ENCODE data around the gene ABCD2.
"Not testable (repeated sequence)": the region's sequence is repeated elsewhere in the genome, so short reads cannot be mapped to it uniquely, and the experiment has no call there.

The ABCD2 gene

DNA sequence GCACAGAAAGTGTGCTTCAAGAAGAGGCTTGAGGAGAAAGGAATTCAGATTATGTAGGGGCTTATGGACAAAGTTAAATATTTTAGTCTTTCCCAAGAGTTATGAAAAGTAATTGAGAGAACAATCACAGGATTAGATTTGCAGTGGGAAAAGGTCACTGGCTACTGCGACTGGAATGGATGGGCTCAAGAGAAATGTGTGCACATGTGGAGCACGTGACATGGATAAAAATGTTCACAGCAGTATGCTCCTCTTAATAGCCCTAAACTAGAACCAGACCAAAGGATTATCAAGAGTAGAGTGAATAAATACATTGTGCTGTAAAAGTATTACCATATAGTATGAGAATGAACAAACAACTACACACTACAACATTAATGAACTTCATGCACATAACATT is 78.1 kb downstream of the ABCD2 start:
- no peaks in the 10 kb centered on the region for H3K9me3 Mint-ChIP-seq
- no peak overlapping the region for H3K4me3 Mint-ChIP-seq
- no peaks in the 10 kb centered on the region for H3K27me3 Mint-ChIP-seq
- H3K4me1 Mint-ChIP-seq: no peaks in the 10 kb centered on the region
- H3K36me3 Mint-ChIP-seq: no peaks in the 10 kb centered on the region
- no peak for ATAC-seq (ENCODE audit: low read depth)
- DNase-seq (ENCODE audit: low spot score in 2 of 2): no peak
- no peak overlapping the region for H3K27ac Mint-ChIP-seq

DNA sequence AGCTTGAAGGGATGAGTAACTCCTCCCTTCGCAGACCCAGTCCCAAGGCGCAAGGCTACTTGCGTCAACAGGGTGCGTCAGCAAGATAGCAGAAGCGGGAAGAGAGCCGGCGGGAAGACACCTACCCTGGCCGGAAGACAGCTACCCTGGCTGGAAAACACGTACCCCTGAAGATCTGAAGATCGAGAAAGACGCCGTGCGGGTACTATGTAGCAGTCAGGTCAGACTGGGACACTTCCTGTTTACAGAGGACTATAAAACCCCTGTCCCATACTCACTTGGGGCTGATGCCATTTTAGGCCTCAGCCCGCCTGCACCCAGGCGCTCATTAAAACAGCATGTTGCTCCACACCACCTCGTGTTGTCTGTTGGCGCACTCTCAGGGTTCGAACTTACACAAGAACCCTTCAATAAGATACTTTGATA is 80.9 kb downstream of the ABCD2 start:
- Mint-ChIP-seq H3K9me3 (no peaks in the 10 kb centered on the region), H3K27ac (no peak overlapping the region), H3K4me1 (no peaks in the 10 kb centered on the region), H3K4me3 (no peak overlapping the region), H3K36me3 (no peaks in the 10 kb centered on the region), H3K27me3 (no peaks in the 10 kb centered on the region)
- DNase-seq (ENCODE audit: low spot score in 2 of 2) (no peak), ATAC-seq (ENCODE audit: low read depth) (no peak)

DNA sequence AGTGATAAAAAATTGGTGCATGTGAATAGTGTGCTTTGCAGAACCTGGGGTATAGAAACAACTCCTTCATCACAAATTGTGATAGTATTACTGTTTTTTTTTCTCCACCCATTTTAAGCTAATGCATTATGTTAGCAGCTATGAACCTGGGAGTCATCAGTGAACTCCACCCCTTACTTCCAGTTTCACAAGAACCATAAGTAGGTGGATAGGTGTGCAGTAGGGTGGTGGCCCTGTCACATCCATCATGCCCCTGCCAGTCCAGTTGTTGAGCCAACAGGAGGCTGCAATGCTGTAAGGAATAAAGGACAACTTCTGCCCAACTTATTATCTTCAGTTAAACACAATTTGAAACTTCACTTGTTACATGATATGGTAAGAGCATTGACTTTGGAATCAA is 85.7 kb downstream of the ABCD2 start:
- ATAC-seq (ENCODE audit: low read depth) (no peak), DNase-seq (ENCODE audit: low spot score in 2 of 2) (no peak)
- Mint-ChIP-seq H3K27ac (no peak overlapping the region), H3K27me3 (no peaks in the 10 kb centered on the region), H3K4me3 (no peak overlapping the region), H3K4me1 (no peaks in the 10 kb centered on the region), H3K9me3 (no peaks in the 10 kb centered on the region), H3K36me3 (no peaks in the 10 kb centered on the region)

DNA sequence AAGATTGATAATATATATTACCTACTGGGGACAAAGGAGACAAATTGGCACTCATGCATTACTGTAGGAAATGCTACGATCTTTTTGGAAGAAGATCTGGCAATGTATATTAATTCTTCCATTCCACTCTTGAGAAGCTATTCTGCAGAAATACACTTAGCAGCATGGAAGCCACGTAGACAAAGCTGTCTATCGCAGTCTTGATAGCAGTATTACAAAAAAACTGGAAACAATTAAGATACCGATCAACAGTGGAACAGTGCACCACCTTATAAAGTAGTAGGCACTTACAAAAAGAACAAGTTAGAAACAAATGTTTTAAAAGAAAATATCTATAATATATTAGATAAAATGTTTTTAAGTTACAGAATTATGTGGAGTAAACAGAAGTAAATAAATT is 87.2 kb downstream of the ABCD2 start:
- Mint-ChIP-seq H3K36me3 (no peaks in the 10 kb centered on the region), H3K9me3 (peaks cover 3% of the 10 kb centered on the region), H3K27me3 (no peaks in the 10 kb centered on the region), H3K4me1 (no peaks in the 10 kb centered on the region), H3K27ac (no peak overlapping the region), H3K4me3 (no peak overlapping the region)
- DNase-seq (ENCODE audit: low spot score in 2 of 2) (no peak), ATAC-seq (ENCODE audit: low read depth) (no peak)

DNA sequence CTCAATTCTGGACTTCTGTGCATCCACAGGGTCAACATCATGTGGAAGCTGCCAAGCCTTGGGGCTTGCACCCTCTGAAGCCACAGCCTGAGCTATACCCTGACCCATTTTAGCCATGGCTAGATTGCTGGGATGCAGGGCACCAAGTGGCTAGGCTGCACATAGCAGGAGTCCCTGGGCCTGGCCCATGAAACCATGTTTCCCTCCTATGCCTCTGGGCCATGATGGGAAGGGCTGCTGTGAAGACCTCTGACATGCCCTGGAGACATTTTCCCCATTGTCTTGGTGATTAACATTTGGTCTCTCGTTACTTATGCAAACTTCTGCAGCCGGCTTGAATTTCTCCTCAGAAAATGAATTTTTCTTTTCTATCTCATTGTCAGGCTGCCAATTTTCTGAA is 92.6 kb downstream of the ABCD2 start:
- Mint-ChIP-seq H3K4me3 (no peak overlapping the region), H3K4me1 (no peaks in the 10 kb centered on the region), H3K9me3 (peaks cover 4% of the 10 kb centered on the region), H3K27me3 (no peaks in the 10 kb centered on the region), H3K27ac (no peak overlapping the region), H3K36me3 (no peaks in the 10 kb centered on the region)
- ATAC-seq (ENCODE audit: low read depth): no peak
- no peak for DNase-seq (ENCODE audit: low spot score in 2 of 2)

DNA sequence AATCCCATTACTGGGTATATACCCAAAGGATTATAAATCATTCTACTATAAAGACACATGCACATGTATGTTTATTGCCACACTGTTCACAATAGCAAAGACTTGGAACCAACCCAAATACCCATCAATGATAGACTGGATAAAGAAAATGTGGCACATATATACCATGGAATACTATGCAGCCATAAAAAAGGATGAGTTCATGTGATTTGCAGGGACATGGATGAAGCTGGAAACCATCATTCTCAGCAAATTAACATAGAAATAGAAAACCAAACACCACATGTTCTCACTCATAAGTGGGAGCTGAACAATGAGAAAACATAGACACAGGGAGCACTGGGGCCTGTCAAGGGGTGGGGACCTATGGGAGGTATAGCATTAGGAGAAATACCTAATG is 97.4 kb downstream of the ABCD2 start:
- not testable (repeated sequence) for ATAC-seq (ENCODE audit: low read depth); H3K27me3 Mint-ChIP-seq; H3K36me3 Mint-ChIP-seq; H3K9me3 Mint-ChIP-seq; DNase-seq (ENCODE audit: low spot score in 2 of 2); H3K4me3 Mint-ChIP-seq; H3K27ac Mint-ChIP-seq; H3K4me1 Mint-ChIP-seq

DNA sequence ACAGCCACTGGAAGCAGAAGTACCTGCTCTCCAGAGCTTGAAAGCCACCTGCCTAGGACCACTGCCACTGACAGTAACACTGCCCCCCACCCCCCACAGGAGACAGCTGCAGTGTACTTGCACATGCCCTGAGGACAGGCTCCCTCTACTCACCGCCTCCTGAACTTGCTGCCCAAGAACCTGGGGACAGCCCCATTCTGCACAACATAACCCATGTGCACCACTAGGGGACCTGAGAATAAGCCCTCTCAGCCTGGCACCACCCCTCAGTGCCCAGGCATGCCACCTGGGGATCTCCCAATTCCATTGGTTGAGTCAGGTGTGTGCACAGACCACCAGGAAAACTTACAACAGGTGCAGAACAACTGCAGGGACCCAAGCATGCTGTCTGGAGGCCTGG is 109.6 kb downstream of the ABCD2 start:
- Mint-ChIP-seq H3K4me3 (no peak overlapping the region), H3K4me1 (no peaks in the 10 kb centered on the region), H3K27ac (no peak overlapping the region), H3K36me3 (peaks cover 5% of the 10 kb centered on the region), H3K27me3 (peaks cover 5% of the 10 kb centered on the region), H3K9me3 (peaks cover 13% of the 10 kb centered on the region)
- DNase-seq (ENCODE audit: low spot score in 2 of 2) (no peak), ATAC-seq (ENCODE audit: low read depth) (no peak)

DNA sequence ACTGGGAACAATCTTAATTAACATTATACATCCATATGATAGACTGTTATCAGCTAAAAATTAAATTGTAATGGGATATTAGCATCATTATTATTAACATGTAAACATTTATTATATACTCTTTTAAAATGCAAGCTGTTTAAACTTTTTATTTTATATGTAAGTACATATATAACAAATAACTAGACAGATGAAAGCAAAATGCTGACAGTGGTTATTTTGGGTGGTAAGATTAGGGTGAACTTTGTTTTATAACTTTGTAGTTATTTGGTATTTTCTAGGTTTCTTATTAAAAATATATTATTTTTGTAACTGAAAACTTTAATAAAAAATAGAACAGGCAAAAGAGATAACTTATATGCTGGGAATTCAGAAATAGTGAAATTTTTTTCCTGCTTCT is 114.0 kb downstream of the ABCD2 start:
- no peak for ATAC-seq (ENCODE audit: low read depth)
- Mint-ChIP-seq H3K9me3 (no peaks in the 10 kb centered on the region), H3K36me3 (no peaks in the 10 kb centered on the region), H3K27me3 (peaks cover 4% of the 10 kb centered on the region), H3K27ac (no peak overlapping the region), H3K4me3 (no peak overlapping the region), H3K4me1 (no peaks in the 10 kb centered on the region)
- no peak for DNase-seq (ENCODE audit: low spot score in 2 of 2)

DNA sequence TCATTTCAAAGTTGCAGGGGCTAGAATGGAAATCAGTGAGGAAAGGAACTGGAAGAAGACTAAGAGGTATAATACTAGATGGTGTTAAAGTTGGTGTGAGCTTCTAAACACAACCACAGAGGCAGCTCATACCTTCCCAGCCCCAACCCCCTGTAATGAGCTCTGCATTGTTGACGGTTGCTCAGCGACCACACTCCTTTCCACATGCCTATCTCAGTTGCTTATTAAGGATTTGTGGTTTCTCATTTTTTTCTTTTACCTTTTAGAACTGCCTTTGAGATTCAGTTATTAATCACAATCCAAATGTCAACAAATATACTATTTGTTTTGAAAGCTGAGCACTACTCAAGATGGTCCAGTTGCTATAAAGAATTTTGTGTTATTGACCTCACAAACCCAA is 114.6 kb downstream of the ABCD2 start:
- Mint-ChIP-seq H3K4me1 (no peaks in the 10 kb centered on the region), H3K4me3 (no peak overlapping the region), H3K27me3 (peaks cover 2% of the 10 kb centered on the region), H3K36me3 (no peaks in the 10 kb centered on the region), H3K27ac (no peak overlapping the region), H3K9me3 (no peaks in the 10 kb centered on the region)
- no peak for DNase-seq (ENCODE audit: low spot score in 2 of 2)
- no peak for ATAC-seq (ENCODE audit: low read depth)

DNA sequence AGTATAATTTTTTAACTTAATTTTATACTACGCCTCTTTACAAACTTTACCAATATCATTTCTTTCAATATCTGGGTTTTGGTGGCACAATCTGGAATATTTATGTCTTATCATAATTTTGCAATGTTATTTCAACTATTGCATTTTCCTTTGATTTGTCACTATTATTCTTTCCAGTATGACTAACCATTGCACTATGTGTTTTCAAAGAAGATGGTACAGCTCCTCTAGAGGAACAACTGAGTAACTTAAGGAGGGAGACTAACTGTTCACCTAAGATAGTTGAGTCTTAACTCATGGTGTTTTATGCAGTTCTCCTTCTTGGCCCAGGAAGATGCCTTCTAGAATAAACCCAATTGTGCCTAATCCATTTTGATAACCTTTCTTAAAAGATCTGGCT is 116.2 kb downstream of the ABCD2 start:
- Mint-ChIP-seq H3K27ac (no peak overlapping the region), H3K4me1 (no peaks in the 10 kb centered on the region), H3K27me3 (peaks cover 2% of the 10 kb centered on the region), H3K9me3 (no peaks in the 10 kb centered on the region), H3K36me3 (no peaks in the 10 kb centered on the region), H3K4me3 (no peak overlapping the region)
- DNase-seq (ENCODE audit: low spot score in 2 of 2) (no peak), ATAC-seq (ENCODE audit: low read depth) (no peak)

DNA sequence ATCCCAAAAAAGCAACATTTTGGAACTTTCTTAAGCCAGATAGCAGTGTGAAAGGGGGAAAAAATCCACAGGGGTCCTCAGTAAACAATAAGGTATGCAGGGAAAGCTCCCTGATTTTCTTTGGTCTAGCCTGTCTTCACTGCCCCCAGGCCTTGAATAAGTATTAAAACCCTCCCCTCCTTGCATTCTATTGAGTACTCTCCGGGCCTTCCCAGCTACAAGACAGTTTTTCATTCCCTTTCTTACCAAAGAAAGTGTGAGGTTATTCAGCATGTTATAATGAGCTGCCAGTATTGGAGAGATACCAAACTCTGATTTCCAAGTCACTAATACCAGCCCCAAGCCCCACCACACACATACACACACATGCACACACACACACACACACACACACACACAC is 116.9 kb downstream of the ABCD2 start:
- Mint-ChIP-seq H3K4me1 (no peaks in the 10 kb centered on the region), H3K9me3 (no peaks in the 10 kb centered on the region), H3K27me3 (peaks cover 2% of the 10 kb centered on the region), H3K4me3 (no peak overlapping the region), H3K27ac (no peak overlapping the region), H3K36me3 (no peaks in the 10 kb centered on the region)
- ATAC-seq (ENCODE audit: low read depth): no peak
- DNase-seq (ENCODE audit: low spot score in 2 of 2): no peak
